SW480 (cell line): Measurements from ENCODE around the gene CEBPA.
A peak's percentile ranks its signal among the peaks of the same experiment; 100 is the strongest.
"Not testable (repeated sequence)": the region's sequence is repeated elsewhere in the genome, so short reads cannot be mapped to it uniquely, and the experiment has no call there.

Source experiments
- DNase-seq: peaks from one replicate; pipeline ENCODE4 v3.0.0-alpha.2; 2016; ENCODE audit warnings: low spot score

Gene CEBPA

GRCh38 chr19:33324628-33325027 lies 22.3 kb upstream of the CEBPA start:
- DNase-seq = no peak

DNA sequence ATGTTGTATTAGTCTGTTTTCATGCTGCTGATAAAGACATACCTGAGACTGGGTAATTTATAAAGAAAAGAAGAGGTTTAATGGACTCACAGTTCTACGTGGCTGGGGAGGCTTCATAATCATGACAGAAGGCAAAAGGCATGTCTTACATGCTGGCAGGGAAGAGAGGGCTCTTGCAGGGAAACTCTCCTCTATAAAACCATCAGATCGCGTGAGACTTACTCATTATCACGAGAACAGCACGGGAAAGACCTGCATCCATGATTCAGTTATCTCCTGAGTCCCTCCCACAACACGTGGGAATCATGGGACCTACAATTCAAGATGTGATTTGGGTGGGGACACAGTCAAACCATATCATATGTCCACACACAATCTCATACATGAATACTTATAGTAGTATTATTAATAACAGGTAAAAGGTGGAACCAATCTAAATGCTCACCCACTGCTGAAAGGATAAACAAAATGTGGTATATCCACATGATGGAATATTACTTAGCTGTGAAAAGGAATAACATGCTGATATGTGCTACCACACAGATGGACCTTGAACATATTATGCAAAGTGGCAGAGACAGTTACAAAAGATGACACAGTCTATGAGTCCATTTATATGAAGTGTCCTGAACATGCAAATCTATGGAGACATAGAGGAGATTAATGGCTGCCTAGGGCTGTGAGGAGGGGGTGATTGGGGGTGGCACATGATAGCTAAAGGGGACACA lies 20.9 kb upstream of the CEBPA start:
- no peak for DNase-seq

- no peak for DNase-seq
Measured at GRCh38 chr19:33320636-33321035, 18.3 kb upstream of the CEBPA start.

DNA sequence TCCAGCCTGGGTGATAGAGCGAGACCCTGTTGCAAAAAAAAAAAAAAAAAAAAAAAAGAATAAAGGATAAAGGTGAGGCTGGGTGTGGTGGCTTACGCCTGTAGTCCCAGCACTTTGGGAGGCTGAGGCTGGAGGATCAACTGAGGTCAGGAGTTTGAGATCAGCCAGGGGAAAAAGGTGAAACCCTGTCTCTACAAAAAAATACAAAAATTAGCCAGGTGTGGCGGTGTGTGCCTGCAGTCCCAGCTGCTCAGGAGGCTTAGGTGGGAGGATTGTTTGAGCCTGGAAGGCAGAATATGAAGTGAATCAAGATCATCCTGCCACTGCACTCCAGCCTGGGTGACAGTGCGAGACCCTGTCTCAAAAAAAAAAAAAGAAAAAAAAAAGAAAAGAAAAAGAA lies 15.7 kb upstream of the CEBPA start:
- not testable (repeated sequence) for DNase-seq

- no peak for DNase-seq
Measured at GRCh38 chr19:33317517-33317916, 15.2 kb upstream of the CEBPA start.

DNA sequence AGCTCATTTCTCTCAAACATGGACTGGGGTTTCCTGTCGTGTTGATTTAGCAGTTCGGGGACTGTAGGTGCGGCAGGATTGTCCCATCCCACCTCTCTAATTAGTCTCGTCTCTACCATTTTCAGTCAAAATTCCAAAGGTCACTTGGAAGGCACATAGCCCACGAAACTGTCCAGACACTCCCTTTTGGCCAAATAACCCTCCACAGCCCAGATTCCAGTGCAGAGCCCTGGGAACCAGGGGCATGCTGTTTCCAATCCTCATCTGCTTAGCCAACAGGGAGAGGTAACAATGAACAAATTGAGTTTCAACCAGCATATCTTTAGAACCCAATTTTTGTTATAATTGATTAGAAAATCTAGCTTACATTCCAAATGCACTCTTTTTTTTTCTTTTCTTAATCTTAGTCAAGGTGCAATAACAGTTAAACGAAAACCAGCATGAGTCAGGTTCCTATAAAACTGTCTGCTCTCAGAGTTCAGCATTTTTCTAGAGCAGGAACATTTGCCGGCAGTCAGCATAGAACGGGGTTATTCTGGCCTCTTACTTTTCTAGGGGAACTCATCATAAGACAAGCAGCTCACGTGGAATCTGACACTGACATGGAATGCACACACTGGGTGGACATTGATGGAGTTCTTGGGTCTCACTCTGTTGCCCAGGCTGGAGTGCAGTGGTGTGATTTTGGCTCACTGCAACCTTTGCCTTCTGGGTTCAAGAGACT lies 14.4 kb upstream of the CEBPA start:
- no peak for DNase-seq

DNA sequence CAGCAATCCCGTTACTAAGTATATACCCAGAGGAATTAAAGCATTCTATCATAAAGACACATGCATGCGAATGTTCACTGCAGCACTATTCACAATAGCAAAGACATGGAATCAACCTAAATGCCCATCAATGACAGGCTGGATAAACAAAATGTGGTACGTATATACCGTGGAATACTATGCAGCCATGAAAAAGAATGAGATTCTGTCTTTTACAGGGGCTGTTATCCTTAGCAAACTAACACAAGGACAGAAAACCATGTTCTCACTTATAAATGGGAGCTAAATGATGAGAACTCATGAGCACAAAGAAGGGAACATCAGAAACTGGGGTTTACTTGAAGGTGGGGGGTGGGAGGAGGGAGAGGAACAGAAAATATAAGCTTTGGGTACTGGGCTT lies 10.5 kb upstream of the CEBPA start:
- DNase-seq = not testable (repeated sequence)

- DNase-seq = no peak
Measured at GRCh38 chr19:33312065-33312464, 9.7 kb upstream of the CEBPA start.

- no peak for DNase-seq
Measured at GRCh38 chr19:33311326-33311682, 9.0 kb upstream of the CEBPA start.

DNA sequence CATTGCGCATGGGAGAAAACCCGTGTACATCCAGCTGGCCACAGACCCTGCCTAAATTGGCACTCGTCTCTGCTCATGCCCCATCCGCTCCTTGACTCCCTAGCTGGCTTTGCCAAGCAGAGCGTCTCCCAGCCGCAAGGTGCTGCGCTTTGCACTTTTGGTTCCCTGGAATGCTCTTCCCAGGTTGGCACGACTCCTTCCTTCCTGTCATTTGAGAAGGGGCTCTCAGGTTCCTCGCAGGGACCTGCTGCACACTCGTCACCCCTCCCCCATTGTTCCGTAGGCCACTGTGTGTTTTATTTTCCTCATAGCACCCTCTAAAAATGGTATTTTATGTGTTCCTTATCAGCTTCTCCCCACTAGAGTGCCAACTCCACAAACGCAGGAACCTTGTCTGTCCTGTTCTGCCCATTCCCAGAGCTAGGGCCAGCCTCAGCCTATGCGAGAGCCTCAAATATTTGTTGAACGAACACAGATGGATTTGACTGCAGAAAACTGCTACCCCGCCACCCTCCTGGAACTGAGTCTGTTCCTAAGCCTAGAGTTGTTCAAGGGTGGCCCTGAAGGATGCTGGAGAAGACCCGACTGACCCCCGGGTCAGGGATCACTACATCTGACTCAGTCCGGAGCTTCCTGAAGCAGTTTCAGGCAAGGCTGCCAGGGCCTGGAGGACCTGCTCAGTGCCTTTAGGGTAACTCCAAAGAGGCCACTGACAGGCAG lies 8.4 kb upstream of the CEBPA start:
- DNase-seq = no peak

GRCh38 chr19:33309826-33310225 lies 7.5 kb upstream of the CEBPA start:
- no peak for DNase-seq

- no peak for DNase-seq
Measured at GRCh38 chr19:33306853-33307792, 4.8 kb upstream of the CEBPA start.

- no peak for DNase-seq
Measured at GRCh38 chr19:33306191-33306590, 3.9 kb upstream of the CEBPA start.

DNA sequence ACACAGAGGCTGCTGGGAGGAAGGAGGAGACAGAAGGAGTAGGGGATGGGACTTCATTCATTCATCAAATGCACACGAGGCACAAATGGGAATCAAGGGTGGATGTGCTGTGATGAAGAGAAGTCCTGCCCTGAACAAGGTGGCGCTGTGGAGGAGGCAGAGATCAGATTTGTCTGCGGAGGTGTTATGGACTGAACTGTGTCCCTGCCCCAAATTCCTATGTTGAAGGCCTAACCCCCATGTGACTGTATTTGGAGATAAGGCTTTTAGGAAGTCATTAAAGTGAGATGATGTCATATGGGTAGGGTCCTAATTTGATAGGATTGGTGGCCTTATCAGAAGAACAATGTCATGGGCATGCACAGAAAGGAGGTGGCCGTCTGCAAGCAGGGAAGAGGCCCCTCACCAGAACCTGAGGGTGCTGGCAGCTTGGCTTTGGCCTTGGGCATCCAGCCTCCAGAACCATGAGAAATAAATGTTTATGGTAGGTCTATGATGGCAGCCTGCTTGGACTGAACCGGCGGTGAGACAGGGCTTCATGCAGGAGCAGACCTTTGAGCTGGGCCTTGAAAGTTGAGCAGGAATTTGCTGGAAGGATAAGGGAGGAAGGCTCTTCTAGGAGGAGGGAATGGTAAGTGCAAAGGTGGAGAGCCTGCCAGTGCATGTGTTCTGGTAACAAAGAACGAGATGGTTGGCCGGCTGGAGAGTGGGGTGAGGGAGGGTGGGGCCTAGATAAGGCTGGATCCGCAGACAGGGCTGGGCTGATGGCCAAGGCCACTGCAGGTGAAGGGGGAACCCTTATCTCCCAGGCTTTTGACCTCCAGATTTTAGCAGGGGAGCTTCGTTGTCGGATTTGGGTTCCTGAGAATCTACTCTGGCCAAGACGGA lies 2.7 kb upstream of the CEBPA start:
- no peak for DNase-seq

DNA sequence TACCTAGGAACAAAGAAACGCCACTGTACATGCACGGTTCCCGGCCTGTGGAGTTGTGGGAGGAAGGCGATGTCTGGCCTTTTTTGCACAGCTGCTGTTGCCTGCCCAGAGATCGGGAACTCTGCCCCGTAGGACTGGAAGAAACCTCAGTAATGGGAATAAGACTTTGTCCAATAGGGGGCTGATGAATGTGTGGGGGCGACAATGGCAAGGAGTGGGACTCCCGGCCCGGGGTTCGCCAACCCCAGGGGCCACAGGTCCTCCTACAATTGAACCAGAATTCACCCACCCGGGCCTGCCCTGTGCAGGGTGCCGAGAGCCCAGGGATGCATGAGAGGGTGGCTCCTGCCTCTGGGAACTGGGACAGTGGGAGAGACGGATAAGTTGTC lies 2.0 kb upstream of the CEBPA start:
- no peak for DNase-seq

- DNase-seq = no peak
Measured at GRCh38 chr19:33303791-33304345, 1.5 kb upstream of the CEBPA start.

- peak; percentile 69 for DNase-seq
Measured at GRCh38 chr19:33302974-33303790, 848 bp upstream of the CEBPA start.

GRCh38 chr19:33301900-33302174 lies 497 bp downstream of the CEBPA start:
- DNase-seq = no peak

GRCh38 chr19:33301144-33301899 lies 1.0 kb downstream of the CEBPA start:
- DNase-seq = no peak

DNA sequence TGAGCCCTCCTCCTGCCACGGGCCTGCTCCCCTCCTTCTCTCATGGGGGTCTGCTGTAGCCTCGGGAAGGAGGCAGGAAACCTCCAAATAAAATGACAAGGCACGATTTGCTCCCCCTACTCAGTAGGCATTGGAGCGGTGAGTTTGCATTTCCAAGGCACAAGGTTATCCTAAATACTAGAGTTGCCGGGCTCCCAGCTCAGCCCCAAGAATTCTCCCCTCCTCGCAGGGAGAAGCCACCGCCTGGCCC lies 1.5 kb downstream of the CEBPA start:
- DNase-seq = no peak
